IMR-90 (cell line): ENCODE data around the gene TRIO. TPM values are rescaled to one million over a fixed set of nuclear protein-coding genes. Genes with fewer than 3 reads are reported as not detected.

Experiments used
- ATAC-seq: fragments of 200-7000 bp; cut with Tn5 transposase; 2 replicates; pipeline ENCODE4 v1.9.1; 2020; ENCODE audit warnings: low read depth, mild to moderate bottlenecking, moderate library complexity
- BruUV-seq: library from RNA; stranded (reverse); fragments of 400-500 nt; replicated peaks from 2 replicates; lab custom pipeline; 2021; lab: Mats Ljungman, UMichigan
- CTCF ChIA-PET: fragments of 300-600 bp; formaldehyde crosslinking; extraction: SDS; loops from one replicate; lab custom pipeline; 2021; ENCODE audit warnings: antibody characterized with exemption; lab: Yijun Ruan, JAX
- POLR2A ChIA-PET: fragments of 300-600 bp; sonication (Branson Sonifier 250); formaldehyde crosslinking; loops from one replicate; lab custom pipeline; 2022; ENCODE audit warnings: antibody characterized with exemption; ENCODE audit not compliant: unreplicated experiment; lab: Charles Lee
- DNase-seq: peaks from one replicate; pipeline ENCODE4 v3.0.0; 2013
- H2AFZ ChIP-seq: replicated peaks from 2 replicates; pipeline ENCODE3; 2013; ENCODE audit warnings: low read length, mild to moderate bottlenecking; ENCODE audit not compliant: poor library complexity
- H2AK5ac ChIP-seq: 2 replicates; pipeline ENCODE4 v1.6.1; 2013; ENCODE audit warnings: low read depth, low read length, inconsistent platforms
- H2AK9ac ChIP-seq: replicated peaks from 2 replicates; pipeline ENCODE3; 2013; ENCODE audit warnings: mild to moderate bottlenecking, low read depth, low read length, moderate library complexity; ENCODE audit not compliant: poor library complexity
- H2BK120ac ChIP-seq: 2 replicates; pipeline ENCODE4 v1.6.1; 2013; ENCODE audit warnings: low read depth, low read length, inconsistent platforms
- H2BK15ac ChIP-seq: 3 replicates; pipeline ENCODE4 v1.6.1; 2013; ENCODE audit warnings: low read depth, low read length, inconsistent platforms
- H2BK20ac ChIP-seq: 2 replicates; pipeline ENCODE4 v1.6.1; 2013; ENCODE audit warnings: low read depth, mild to moderate bottlenecking, inconsistent platforms, low read length, moderate library complexity
- H2BK5ac ChIP-seq: 2 replicates; pipeline ENCODE4 v1.6.1; 2013; ENCODE audit warnings: mild to moderate bottlenecking, low read depth, low read length, inconsistent platforms; ENCODE audit not compliant: poor library complexity, severe bottlenecking
- H3K14ac ChIP-seq: replicated peaks from 2 replicates; pipeline ENCODE4 v1.6.1; 2013; ENCODE audit warnings: low read depth, low read length, inconsistent platforms
- H3K18ac ChIP-seq: 2 replicates; pipeline ENCODE4 v1.6.1; 2013; ENCODE audit warnings: low read depth, low read length, control low read depth
- H3K23ac ChIP-seq: 2 replicates; pipeline ENCODE4 v1.6.1; 2013; ENCODE audit warnings: low read depth, low read length, inconsistent platforms
- H3K27ac ChIP-seq: 2 replicates; pipeline ENCODE4 v1.5.1; 2013; ENCODE audit warnings: mild to moderate bottlenecking, control low read depth, low read length; ENCODE audit not compliant: insufficient read depth
- H3K27me3 ChIP-seq: 2 replicates; pipeline ENCODE4 v1.6.1; 2013; ENCODE audit warnings: low read length; ENCODE audit not compliant: control insufficient read depth, insufficient read depth
- H3K36me3 ChIP-seq: 2 replicates; pipeline ENCODE4 v1.6.1; 2013; ENCODE audit warnings: low read length, mixed read lengths; ENCODE audit not compliant: control insufficient read depth, insufficient read depth
- H3K4ac ChIP-seq: 2 replicates; pipeline ENCODE4 v1.6.1; 2013; ENCODE audit warnings: low read depth, low read length, inconsistent platforms
- H3K4me1 ChIP-seq: 2 replicates; pipeline ENCODE4 v1.6.1; 2013; ENCODE audit warnings: low read length, mixed read lengths; ENCODE audit not compliant: control insufficient read depth, insufficient read depth
- H3K4me2 ChIP-seq: 2 replicates; pipeline ENCODE4 v1.6.1; 2013; ENCODE audit warnings: low read depth, mild to moderate bottlenecking, control low read depth, low read length, moderate library complexity
- H3K4me3 ChIP-seq: 2 replicates; pipeline ENCODE4 v1.5.1; 2013; ENCODE audit warnings: low read depth, mild to moderate bottlenecking, control low read depth, low read length, moderate library complexity; ENCODE audit not compliant: insufficient read depth
- H3K56ac ChIP-seq: 2 replicates; pipeline ENCODE4 v1.6.1; 2013; ENCODE audit warnings: low read length, inconsistent platforms; ENCODE audit not compliant: insufficient read depth; ENCODE audit errors: extremely low read depth
- H3K79me1 ChIP-seq, 2 experiments: 2 replicates each; pipeline ENCODE4 v1.6.1; 2013; ENCODE audit warnings: low read length in 2 of 2, inconsistent platforms in 1 of 2, low read depth in 1 of 2
- H3K9ac ChIP-seq: 2 replicates; pipeline ENCODE4 v1.6.1; 2013; ENCODE audit warnings: low read depth, low read length, control low read depth
- H3K9me1 ChIP-seq: 2 replicates; pipeline ENCODE4 v1.6.1; 2013; ENCODE audit warnings: low read length, inconsistent platforms; ENCODE audit not compliant: insufficient read depth
- H3K9me3 ChIP-seq: 2 replicates; pipeline ENCODE4 v1.6.1; 2013; ENCODE audit warnings: low read length; ENCODE audit not compliant: control insufficient read depth, insufficient read depth
- H4K20me1 ChIP-seq: 2 replicates; pipeline ENCODE4 v1.6.1; 2013; ENCODE audit warnings: low read length, inconsistent platforms; ENCODE audit not compliant: insufficient read depth
- H4K5ac ChIP-seq: 2 replicates; pipeline ENCODE4 v1.6.1; 2013; ENCODE audit warnings: mild to moderate bottlenecking, low read depth, low read length, control low read depth
- H4K8ac ChIP-seq, 2 experiments: 2 replicates each; pipeline ENCODE4 v1.6.1; 2013; ENCODE audit warnings: low read depth in 2 of 2, low read length in 2 of 2, control low read depth in 1 of 2, inconsistent platforms in 1 of 2
- H4K91ac ChIP-seq: 2 replicates; pipeline ENCODE4 v1.6.1; 2013; ENCODE audit warnings: low read depth, low read length, inconsistent platforms; ENCODE audit not compliant: insufficient read depth
- SMC3 ChIP-seq: fragments of 150-350 bp; IDR thresholded peaks from 2 replicates; pipeline ENCODE4 v1.6.1; 2016; ENCODE audit warnings: low read depth, mild to moderate bottlenecking, antibody characterized with exemption, low read length, moderate library complexity
- WGBS, 2 experiments: methylation state at CpG; one replicate each; pipeline versions ENCODE4 v1.1.5 to v1.1.7; 2013; ENCODE audit warnings: missing lambda C conversion rate in 2 of 2; ENCODE audit not compliant: insufficient read length in 1 of 2; ENCODE audit errors: extremely low coverage in 2 of 2; 5-methylcytosine and 5-hydroxymethylcytosine counted together
- dilution Hi-C: fragments of 300-500 bp; cut with HindIII; formaldehyde crosslinking; loops from one replicate; pipeline ENCODE4 v1.14.3; 2018; ENCODE audit warnings: low sequenced_read_pairs; ENCODE audit not compliant: unreplicated experiment
- in situ Hi-C: fragments of 300-500 bp; cut with MboI; formaldehyde crosslinking; loops from 3 replicates; pipeline ENCODE4 v1.14.3; 2019; ENCODE audit warnings: low sequenced_read_pairs, inconsistent platforms, mixed read lengths
- intact Hi-C: fragments of 100-400 bp; cut with micrococcal nuclease; formaldehyde crosslinking; loops from 2 replicates; pipeline ENCODE4 v1.10.0; 2022
- polyA plus RNA-seq, 3 experiments: library from polyadenylated mRNA; depleted of rRNA; stranded (reverse); fragments of >200 nt; gene quantifications; 2 replicates each; pipeline ENCODE4 v1.2.3, GENCODE V29; 2012; ENCODE audit warnings: low replicate concordance in 1 of 3
- total RNA-seq: library from RNA; depleted of rRNA; stranded (reverse); fragments of >200 nt; gene quantifications from 2 replicates; pipeline ENCODE4 v1.2.3, GENCODE V29; 2012
- TF ChIP-seq, protein P1 (sequence below): fragments of 150-350 bp; IDR thresholded peaks from 2 replicates; pipeline ENCODE4 v1.6.1; 2017; ENCODE audit warnings: mild to moderate bottlenecking, antibody characterized with exemption, low read length, low read depth

TRIO gene
- total and polyA plus RNA-seq, 2 of the 4 experiments (the other 2 are of a cell fraction), result 206 to 522 TPM

DNA sequence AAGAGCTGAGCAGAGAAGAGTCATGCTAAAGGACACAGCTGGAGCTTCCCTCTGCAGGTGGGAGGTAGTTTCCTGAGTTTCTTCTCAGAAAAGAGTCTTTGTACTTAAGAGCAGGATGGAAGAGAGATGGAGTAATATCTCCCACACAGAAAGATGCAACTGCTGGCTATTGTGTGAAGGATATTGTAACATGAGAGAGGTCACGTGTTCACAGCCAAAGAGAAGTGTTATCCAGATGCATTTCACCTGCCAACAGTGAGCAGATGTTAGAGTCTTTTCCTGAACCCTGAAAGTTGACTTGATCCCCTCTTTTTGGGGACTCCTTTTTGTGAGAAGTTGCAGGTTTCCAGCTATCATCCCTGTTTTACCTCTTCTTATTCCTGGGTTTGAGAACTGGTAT is 14.0 kb upstream of the TRIO start:
- in situ Hi-C loops (no loop called here), intact Hi-C loops (no loop called here), dilution Hi-C loops (no loop called here)
- Histone ChIP-seq H2BK120ac (no peak overlapping the region), H2AK5ac (no peak overlapping the region), H3K23ac (no peak overlapping the region; the same call in 1 of the 2 replicates), H3K9ac (no peak overlapping the region), H3K27ac (no peak overlapping the region), H3K4me1 (peaks cover 3% of the 10 kb centered on the region; the same call in 1 of the 2 replicates), H3K4ac (no peak overlapping the region), H3K56ac (no peak overlapping the region), H3K27me3 (peaks cover 9% of the 10 kb centered on the region; the same call in 1 of the 2 replicates), H4K5ac (no peak overlapping the region), H2BK5ac (no peak overlapping the region), H2AFZ (no peak overlapping the region), H3K36me3 (no peaks in the 10 kb centered on the region), H2BK15ac (no peak overlapping the region), H2BK20ac (no peak overlapping the region), H3K9me1 (no peaks in the 10 kb centered on the region), H3K4me2 (no peak overlapping the region), H3K79me1 (no peaks in the 10 kb centered on the region), H2AK9ac (no peak overlapping the region), H4K91ac (no peak overlapping the region), H3K14ac (no peak overlapping the region), H3K4me3 (no peak overlapping the region), H4K8ac (no peak overlapping the region), H3K9me3 (no peaks in the 10 kb centered on the region), H3K18ac (no peak overlapping the region), H4K20me1 (no peaks in the 10 kb centered on the region)
- WGBS, 2 experiments, result no CpG with 5 or more reads among the region's 1 CpG
- ChIA-PET POLR2A (no interaction called here), CTCF (no interaction called here)
- no TSS peak for BruUV-seq
- ATAC-seq, result no peak
- TF ChIP-seq, protein P1, sequence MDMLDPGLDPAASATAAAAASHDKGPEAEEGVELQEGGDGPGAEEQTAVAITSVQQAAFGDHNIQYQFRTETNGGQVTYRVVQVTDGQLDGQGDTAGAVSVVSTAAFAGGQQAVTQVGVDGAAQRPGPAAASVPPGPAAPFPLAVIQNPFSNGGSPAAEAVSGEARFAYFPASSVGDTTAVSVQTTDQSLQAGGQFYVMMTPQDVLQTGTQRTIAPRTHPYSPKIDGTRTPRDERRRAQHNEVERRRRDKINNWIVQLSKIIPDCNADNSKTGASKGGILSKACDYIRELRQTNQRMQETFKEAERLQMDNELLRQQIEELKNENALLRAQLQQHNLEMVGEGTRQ, result 0 out of 2 replicates have a peak, but pooled peaks have one; percentile 9
- no peak for TF ChIP-seq SMC3
- DNase-seq, result no peak
